PC-3 (cell line): Measurements from ENCODE around the gene RIC8B.

Experiments used
- CTCF ChIP-seq: fragments of 300-600 bp; sonication (generic); conservative IDR thresholded peaks from 2 replicates; pipeline ENCODE4 v1.5.1; 2017; ENCODE audit warnings: antibody characterized with exemption, low read depth, mild to moderate bottlenecking, low read length
- EZH2 ChIP-seq: fragments of 300-600 bp; sonication (generic); IDR thresholded peaks from one replicate; pipeline ENCODE4 v1.6.1; 2017; ENCODE audit warnings: antibody characterized with exemption, mild to moderate bottlenecking, low read length; ENCODE audit not compliant: unreplicated experiment

GRCh38 chr12:106906715-106907114 is 132.2 kb downstream of the RIC8B start:
- TF ChIP-seq CTCF (no peak), EZH2 (no peak)
